AG04450 (cell line): ENCODE results near the gene TRMT112. TPM values are rescaled to one million over a fixed set of nuclear protein-coding genes. Genes with fewer than 3 reads are reported as not detected.
A peak's percentile ranks its signal among the peaks of the same experiment; 100 is the strongest.

Experiments
- CTCF ChIA-PET: fragments of 300-600, 350-600 bp; formaldehyde crosslinking; extraction: SDS; loops from one replicate; lab custom pipeline; 2022; ENCODE audit warnings: antibody characterized with exemption, inconsistent platforms; lab: Charles Lee
- POLR2A ChIA-PET: fragments of 350-600 bp; formaldehyde crosslinking; extraction: SDS; loops from one replicate; lab custom pipeline; 2021; ENCODE audit warnings: antibody characterized with exemption, inconsistent platforms; lab: Yijun Ruan, JAX
- DNase-seq: peaks from one replicate; pipeline ENCODE4 v3.0.0-alpha.2; 2011; ENCODE audit warnings: low read depth, low spot score
- H3K27ac ChIP-seq: one replicate; pipeline ENCODE4 v1.5.1; 2012; ENCODE audit warnings: low read depth, low read length, control low read depth
- H3K27me3 ChIP-seq: one replicate; pipeline ENCODE4 v1.6.0; 2012; ENCODE audit warnings: low read length; ENCODE audit not compliant: control insufficient read depth, insufficient read depth
- H3K4me3 ChIP-seq: 2 replicates; pipeline ENCODE4 v1.5.1; 2011; ENCODE audit warnings: mild to moderate bottlenecking, low read depth, low read length, control low read depth
- H3K9me3 ChIP-seq: 2 replicates; pipeline ENCODE4 v1.5.1; 2012; ENCODE audit warnings: low read length; ENCODE audit not compliant: control insufficient read depth, insufficient read depth
- CTCF ChIP-seq: IDR thresholded peaks from 2 replicates; pipeline ENCODE4 v1.5.1; 2011; ENCODE audit warnings: low read depth, low read length, control low read depth, inconsistent platforms
- polyA plus RNA-seq: library from polyadenylated mRNA; depleted of rRNA; stranded (reverse); fragments of >200 nt; gene quantifications from 2 replicates; pipeline ENCODE4 v1.2.3, GENCODE V29; 2011

TRMT112 gene
- polyA plus RNA-seq, 1 experiment: 194 TPM

- Histone ChIP-seq H3K4me3 (no peak overlapping the region), H3K27me3 (no peaks in the 10 kb centered on the region), H3K9me3 (no peaks in the 10 kb centered on the region), H3K27ac (no peak overlapping the region)
- ChIA-PET CTCF (no interaction called here), POLR2A (interaction anchor here (1.3 kb wide), 1 partner anchor 9 kb away, joined by 6 read pairs; no protein-coding TSS in a partner anchor)
- DNase-seq: no peak
- TF ChIP-seq CTCF: no peak
Measured at GRCh38 chr11:64351136-64351631, 33.8 kb upstream of the TRMT112 start.

GRCh38 chr11:64349404-64349803 lies 32.0 kb upstream of the TRMT112 start:
- Histone ChIP-seq H3K9me3 (no peaks in the 10 kb centered on the region), H3K4me3 (no peak overlapping the region), H3K27ac (no peak overlapping the region), H3K27me3 (no peaks in the 10 kb centered on the region)
- no peak for DNase-seq
- ChIA-PET CTCF (interaction anchor here (0.8 kb wide), 1 partner anchor 45 kb away, joined by 4 read pairs; no protein-coding TSS in a partner anchor), POLR2A (interaction anchor here (1.0 kb wide), 1 partner anchor 32 kb away, joined by 3 read pairs; the partner anchor contains the start of genes PRDX5 and TRMT112)
- TF ChIP-seq CTCF: no peak

- Histone ChIP-seq H3K27ac (no peak overlapping the region), H3K4me3 (no peak overlapping the region), H3K9me3 (no peaks in the 10 kb centered on the region), H3K27me3 (no peaks in the 10 kb centered on the region)
- no peak for DNase-seq
- TF ChIP-seq CTCF: no peak
- POLR2A ChIA-PET: interaction anchor here (1.0 kb wide), 1 partner anchor 32 kb away, joined by 3 read pairs; the partner anchor contains the start of genes PRDX5 and TRMT112
- CTCF ChIA-PET: interaction anchor here (0.6 to 0.8 kb wide), 2 partner anchors 11 to 45 kb away, joined by 3 to 4 read pairs; no protein-coding TSS in a partner anchor
Measured at GRCh38 chr11:64349025-64349387, 31.6 kb upstream of the TRMT112 start.

GRCh38 chr11:64348383-64349024 lies 31.1 kb upstream of the TRMT112 start:
- Histone ChIP-seq H3K9me3 (no peaks in the 10 kb centered on the region), H3K27ac (peak overlapping the region; percentile 11), H3K4me3 (no peak overlapping the region), H3K27me3 (no peaks in the 10 kb centered on the region)
- TF ChIP-seq CTCF: no peak
- ChIA-PET CTCF (interaction anchor here (0.6 to 1.6 kb wide), 2 partner anchors 10 to 47 kb away, joined by 3 to 5 read pairs; no protein-coding TSS in a partner anchor), POLR2A (no interaction called here)
- peak; percentile 13 for DNase-seq
